ENCODE measurements around the gene RECQL.

DNA sequence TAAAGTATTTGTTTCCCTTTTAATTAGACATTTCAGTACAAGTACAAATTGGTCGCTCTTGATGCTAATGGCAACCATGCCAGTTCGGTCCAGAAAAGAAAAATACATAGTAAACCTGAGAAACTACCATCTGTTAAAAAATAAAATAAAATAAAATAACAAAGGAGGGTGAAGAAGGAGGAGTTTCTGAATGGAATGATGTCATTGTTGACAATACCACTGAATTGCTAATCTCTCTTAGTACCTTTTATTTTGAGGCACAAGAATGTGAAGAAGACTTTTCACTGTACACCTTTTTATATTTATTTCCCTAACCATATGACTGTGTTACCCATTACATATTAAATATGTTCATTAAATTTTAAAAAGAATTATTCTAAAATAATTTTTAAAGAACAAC, 44.1 kb upstream of the RECQL start:
- TF ChIP-seq, protein P1, sequence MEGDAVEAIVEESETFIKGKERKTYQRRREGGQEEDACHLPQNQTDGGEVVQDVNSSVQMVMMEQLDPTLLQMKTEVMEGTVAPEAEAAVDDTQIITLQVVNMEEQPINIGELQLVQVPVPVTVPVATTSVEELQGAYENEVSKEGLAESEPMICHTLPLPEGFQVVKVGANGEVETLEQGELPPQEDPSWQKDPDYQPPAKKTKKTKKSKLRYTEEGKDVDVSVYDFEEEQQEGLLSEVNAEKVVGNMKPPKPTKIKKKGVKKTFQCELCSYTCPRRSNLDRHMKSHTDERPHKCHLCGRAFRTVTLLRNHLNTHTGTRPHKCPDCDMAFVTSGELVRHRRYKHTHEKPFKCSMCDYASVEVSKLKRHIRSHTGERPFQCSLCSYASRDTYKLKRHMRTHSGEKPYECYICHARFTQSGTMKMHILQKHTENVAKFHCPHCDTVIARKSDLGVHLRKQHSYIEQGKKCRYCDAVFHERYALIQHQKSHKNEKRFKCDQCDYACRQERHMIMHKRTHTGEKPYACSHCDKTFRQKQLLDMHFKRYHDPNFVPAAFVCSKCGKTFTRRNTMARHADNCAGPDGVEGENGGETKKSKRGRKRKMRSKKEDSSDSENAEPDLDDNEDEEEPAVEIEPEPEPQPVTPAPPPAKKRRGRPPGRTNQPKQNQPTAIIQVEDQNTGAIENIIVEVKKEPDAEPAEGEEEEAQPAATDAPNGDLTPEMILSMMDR (IDR thresholded peaks at IDR 0.05; ENCODE audit: low read length) = no peak
- TF ChIP-seq EZH2 (IDR thresholded peaks at IDR 0.05; ENCODE audit: borderline replicate concordance, low read length) = no peak
